NCI-H2227 treated with DMSO at 0.1 percent for 48 hours (cell line): ENCODE results near the gene TRIM40.

Experiments
- DNase-seq: peaks from one replicate; lab custom pipeline; 2025; lab: John Stamatoyannopoulos, UW

The TRIM40 gene

GRCh38 chr6:30149858-30150550 is 14.1 kb downstream of the TRIM40 start:
- DNase-seq, result no peak

GRCh38 chr6:30150671-30151395 is 14.9 kb downstream of the TRIM40 start:
- DNase-seq, result no peak

GRCh38 chr6:30151580-30151979 is 15.6 kb downstream of the TRIM40 start:
- no peak for DNase-seq

GRCh38 chr6:30152016-30152673 is 16.2 kb downstream of the TRIM40 start:
- no peak for DNase-seq

- DNase-seq, result no peak
Measured at GRCh38 chr6:30152910-30153610, 17.1 kb downstream of the TRIM40 start.

- no peak for DNase-seq
Measured at GRCh38 chr6:30154061-30154460, 18.1 kb downstream of the TRIM40 start.

- DNase-seq, result no peak
Measured at GRCh38 chr6:30154709-30155519, 19.0 kb downstream of the TRIM40 start.

GRCh38 chr6:30155520-30156261 is 19.8 kb downstream of the TRIM40 start:
- no peak for DNase-seq

- DNase-seq, result no peak
Measured at GRCh38 chr6:30156262-30156599, 20.3 kb downstream of the TRIM40 start.

- no peak for DNase-seq
Measured at GRCh38 chr6:30156774-30157173, 20.8 kb downstream of the TRIM40 start.

GRCh38 chr6:30157581-30157980 is 21.6 kb downstream of the TRIM40 start:
- no peak for DNase-seq

- DNase-seq, result no peak
Measured at GRCh38 chr6:30157999-30158398, 22.1 kb downstream of the TRIM40 start.

- no peak for DNase-seq
Measured at GRCh38 chr6:30158475-30159040, 22.6 kb downstream of the TRIM40 start.

GRCh38 chr6:30160008-30160784 is 24.3 kb downstream of the TRIM40 start:
- DNase-seq, result no peak

- no peak for DNase-seq
Measured at GRCh38 chr6:30160785-30161531, 25.0 kb downstream of the TRIM40 start, which contains the start of gene TRIM10. TSS of gene TRIM10 (minus strand) at chr6:30161211. CDS start at chr6:30160858, 353 bp downstream.

- no peak for DNase-seq
Measured at GRCh38 chr6:30162265-30163089, 26.5 kb downstream of the TRIM40 start.

GRCh38 chr6:30163090-30163917 is 27.4 kb downstream of the TRIM40 start, which contains the start of gene TRIM15:
TSS of gene TRIM15 (plus strand) at chr6:30163546. CDS start at chr6:30163685, 139 bp downstream.
- no peak for DNase-seq
